SU-DHL-6 (cell line): ENCODE measurements around the gene ARHGEF17.

Source experiments
- H2AFZ ChIP-seq: fragments of 200-600 bp; sonication (generic); 2 replicates; pipeline ENCODE4 v1.6.1; 2014; ENCODE audit warnings: low read depth, mild to moderate bottlenecking, moderate library complexity, mixed read lengths, antibody characterized with exemption, low read length; ENCODE audit not compliant: severe bottlenecking
- H3F3A ChIP-seq: fragments of 200-600 bp; shearing (Covaris generic); 2 replicates; pipeline ENCODE4 v1.6.0; 2016; ENCODE audit warnings: antibody characterized with exemption, mild to moderate bottlenecking; ENCODE audit not compliant: insufficient read depth
- H3K27ac ChIP-seq: fragments of 200-600 bp; sonication (generic); 2 replicates; pipeline ENCODE4 v1.5.1; 2016; ENCODE audit warnings: low read depth, mild to moderate bottlenecking, low read length, moderate library complexity, mixed read lengths
- H3K27me3 ChIP-seq: fragments of 200-600 bp; sonication (generic), shearing (Covaris generic); 2 replicates; pipeline ENCODE4 v1.6.0; 2014; ENCODE audit warnings: mild to moderate bottlenecking, low read length
- H3K36me3 ChIP-seq: fragments of 200-600 bp; sonication (generic); 2 replicates; pipeline ENCODE4 v1.6.1; 2014; ENCODE audit warnings: mild to moderate bottlenecking, low read length, mixed read lengths
- H3K4me2 ChIP-seq: fragments of 300-600, 200-600 bp; shearing (Covaris generic), sonication (generic); 2 replicates; pipeline ENCODE4 v1.6.0; 2014; ENCODE audit warnings: low read length, low read depth, mild to moderate bottlenecking; ENCODE audit not compliant: poor library complexity, severe bottlenecking
- H3K4me3 ChIP-seq: fragments of 200-600 bp; sonication (generic); 2 replicates; pipeline ENCODE4 v1.5.1; 2014; ENCODE audit warnings: antibody characterized with exemption, low read length, mild to moderate bottlenecking, mixed read lengths; ENCODE audit not compliant: insufficient read depth, poor library complexity, severe bottlenecking
- H3K79me2 ChIP-seq: fragments of 200-600 bp; sonication (generic); 2 replicates; pipeline ENCODE4 v1.6.1; 2014; ENCODE audit warnings: mild to moderate bottlenecking, low read length, moderate library complexity; ENCODE audit not compliant: insufficient read depth
- H3K9ac ChIP-seq: fragments of 200-600 bp; sonication (generic); 2 replicates; pipeline ENCODE4 v1.7.0; 2014; ENCODE audit warnings: mild to moderate bottlenecking, low read length
- H3K9me2 ChIP-seq: fragments of 200-600 bp; sonication (generic); replicated peaks from 2 replicates; pipeline ENCODE4 v1.6.1; 2014; ENCODE audit warnings: low read length; ENCODE audit not compliant: insufficient read depth
- H3K9me3 ChIP-seq: fragments of 200-600 bp; sonication (generic); 2 replicates; pipeline ENCODE4 v1.6.1; 2014; ENCODE audit warnings: low read length, mixed read lengths; ENCODE audit not compliant: insufficient read depth
- H4K20me1 ChIP-seq: fragments of 200-600 bp; sonication (generic); 2 replicates; pipeline ENCODE4 v1.6.1; 2014; ENCODE audit warnings: low read depth, mild to moderate bottlenecking, antibody characterized with exemption, low read length, moderate library complexity, mixed read lengths
- EZH2phosphoT487 ChIP-seq: fragments of 200-600 bp; sonication (generic), shearing (Covaris generic); conservative IDR thresholded peaks from 2 replicates; pipeline ENCODE4 v1.6.1; 2018; ENCODE audit warnings: mild to moderate bottlenecking, antibody characterized with exemption, low read length, moderate library complexity, mixed read lengths
- TF ChIP-seq, protein P1 (sequence below): fragments of 200-600 bp; sonication (generic); IDR thresholded peaks from one replicate; pipeline ENCODE4 v1.5.1; 2017; ENCODE audit warnings: antibody characterized with exemption, mild to moderate bottlenecking, low read length, moderate library complexity; ENCODE audit not compliant: insufficient read depth, poor library complexity, severe bottlenecking

ARHGEF17 gene

DNA sequence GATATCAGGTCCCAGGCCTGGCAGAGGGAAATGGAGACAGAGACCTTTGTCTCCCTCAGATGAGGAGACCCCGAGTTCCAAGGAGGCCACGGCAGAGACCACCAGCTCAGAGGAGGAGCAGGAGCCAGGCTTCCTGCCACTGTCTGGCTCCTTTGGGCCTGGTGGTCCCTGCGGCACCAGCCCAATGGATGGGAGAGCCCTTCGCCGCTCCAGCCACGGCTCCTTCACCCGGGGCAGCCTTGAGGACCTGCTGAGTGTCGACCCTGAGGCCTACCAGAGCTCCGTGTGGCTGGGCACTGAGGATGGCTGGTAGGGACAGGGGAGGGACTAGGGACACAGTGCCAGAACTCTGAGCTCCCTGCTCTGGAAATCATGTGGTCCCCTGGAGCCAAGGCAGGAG is 55.1 kb downstream of the ARHGEF17 start:
- no peak overlapping the region for H3K9ac ChIP-seq
- H3F3A ChIP-seq, result no peaks in the 10 kb centered on the region
- no peak overlapping the region for H3K4me3 ChIP-seq
- no peaks in the 10 kb centered on the region for H3K79me2 ChIP-seq
- no peaks in the 10 kb centered on the region for H3K27me3 ChIP-seq
- no peaks in the 10 kb centered on the region for H3K9me3 ChIP-seq
- TF ChIP-seq, protein P1, sequence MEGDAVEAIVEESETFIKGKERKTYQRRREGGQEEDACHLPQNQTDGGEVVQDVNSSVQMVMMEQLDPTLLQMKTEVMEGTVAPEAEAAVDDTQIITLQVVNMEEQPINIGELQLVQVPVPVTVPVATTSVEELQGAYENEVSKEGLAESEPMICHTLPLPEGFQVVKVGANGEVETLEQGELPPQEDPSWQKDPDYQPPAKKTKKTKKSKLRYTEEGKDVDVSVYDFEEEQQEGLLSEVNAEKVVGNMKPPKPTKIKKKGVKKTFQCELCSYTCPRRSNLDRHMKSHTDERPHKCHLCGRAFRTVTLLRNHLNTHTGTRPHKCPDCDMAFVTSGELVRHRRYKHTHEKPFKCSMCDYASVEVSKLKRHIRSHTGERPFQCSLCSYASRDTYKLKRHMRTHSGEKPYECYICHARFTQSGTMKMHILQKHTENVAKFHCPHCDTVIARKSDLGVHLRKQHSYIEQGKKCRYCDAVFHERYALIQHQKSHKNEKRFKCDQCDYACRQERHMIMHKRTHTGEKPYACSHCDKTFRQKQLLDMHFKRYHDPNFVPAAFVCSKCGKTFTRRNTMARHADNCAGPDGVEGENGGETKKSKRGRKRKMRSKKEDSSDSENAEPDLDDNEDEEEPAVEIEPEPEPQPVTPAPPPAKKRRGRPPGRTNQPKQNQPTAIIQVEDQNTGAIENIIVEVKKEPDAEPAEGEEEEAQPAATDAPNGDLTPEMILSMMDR, result no peak
- no peak for TF ChIP-seq EZH2phosphoT487
- no peak overlapping the region for H3K4me2 ChIP-seq
- no peaks in the 10 kb centered on the region for H3K36me3 ChIP-seq
- no peaks in the 10 kb centered on the region for H4K20me1 ChIP-seq
- no peaks in the 10 kb centered on the region for H3K9me2 ChIP-seq
- H3K27ac ChIP-seq, result no peak overlapping the region
- H2AFZ ChIP-seq, result no peak overlapping the region

DNA sequence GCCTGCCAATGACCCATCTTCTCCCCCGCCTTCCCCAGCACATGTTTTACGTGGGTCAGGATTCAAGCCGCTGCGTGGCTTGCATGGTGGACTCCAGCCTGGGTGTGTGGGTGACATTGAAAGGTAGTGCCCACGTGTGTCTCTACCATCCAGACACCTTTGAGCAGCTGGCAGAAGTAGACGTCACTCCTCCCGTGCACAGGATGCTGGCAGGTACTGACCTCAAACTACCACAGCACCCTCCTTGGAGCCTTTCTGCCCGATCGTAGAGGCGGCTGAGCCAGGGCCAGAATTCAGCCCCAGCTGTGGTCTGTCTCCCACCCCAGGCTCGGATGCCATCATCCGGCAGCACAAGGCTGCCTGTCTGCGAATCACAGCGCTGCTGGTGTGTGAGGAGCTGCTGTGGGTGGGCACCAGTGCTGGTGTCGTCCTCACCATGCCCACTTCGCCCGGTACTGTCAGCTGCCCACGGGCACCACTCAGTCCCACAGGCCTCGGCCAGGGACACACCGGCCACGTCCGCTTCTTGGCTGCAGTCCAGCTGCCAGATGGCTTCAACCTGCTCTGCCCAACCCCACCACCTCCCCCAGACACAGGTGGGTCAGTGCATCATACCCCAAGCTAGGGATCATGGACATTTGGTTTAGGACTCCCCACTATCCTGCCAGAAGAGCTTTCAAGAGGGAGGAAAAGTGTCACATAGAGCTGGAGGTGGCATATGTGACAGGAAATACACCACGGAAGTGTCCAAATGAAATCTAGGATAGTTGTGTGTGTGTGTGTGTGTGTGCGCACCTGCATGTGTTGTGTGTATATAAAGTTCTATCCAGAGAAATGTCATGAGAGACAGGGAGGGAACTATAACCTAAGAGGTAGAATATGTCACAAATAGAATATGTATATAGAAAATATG is 57.5 kb downstream of the ARHGEF17 start:
- Histone ChIP-seq H3K9me2 (no peaks in the 10 kb centered on the region), H2AFZ (peak overlapping the region; percentile 16), H3K4me2 (peak overlapping the region; percentile 27), H3K79me2 (no peaks in the 10 kb centered on the region), H3F3A (no peaks in the 10 kb centered on the region), H4K20me1 (no peaks in the 10 kb centered on the region), H3K9ac (no peak overlapping the region; the same call in 1 of the 2 replicates), H3K27ac (peak overlapping the region; percentile 23), H3K4me3 (no peak overlapping the region), H3K36me3 (no peaks in the 10 kb centered on the region), H3K27me3 (no peaks in the 10 kb centered on the region), H3K9me3 (no peaks in the 10 kb centered on the region)
- no peak for TF ChIP-seq EZH2phosphoT487
- TF ChIP-seq, protein P1, result no peak

DNA sequence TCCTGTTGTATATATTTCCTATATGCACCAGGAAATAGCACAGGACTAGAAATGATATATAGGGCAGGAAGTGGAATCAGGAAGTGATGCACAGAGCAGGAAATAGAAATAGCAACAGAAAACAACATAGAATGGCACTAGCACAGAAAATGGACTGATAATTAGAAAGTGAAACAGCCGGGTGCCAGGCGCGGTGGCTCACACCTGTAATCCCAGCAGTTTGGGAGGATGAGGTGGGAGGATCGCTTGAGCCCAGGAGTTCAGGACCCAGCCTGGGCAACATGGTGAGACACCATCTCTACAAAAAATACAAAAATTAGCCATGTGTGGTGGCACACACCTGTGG is 58.2 kb downstream of the ARHGEF17 start:
- Histone ChIP-seq H3K9me3 (no peaks in the 10 kb centered on the region), H3K79me2 (no peaks in the 10 kb centered on the region), H3K27ac (peak overlapping the region; percentile 23), H2AFZ (peak overlapping the region; percentile 16), H3F3A (no peaks in the 10 kb centered on the region), H3K9ac (no peak overlapping the region), H4K20me1 (no peaks in the 10 kb centered on the region), H3K4me2 (peak overlapping the region; percentile 27), H3K27me3 (no peaks in the 10 kb centered on the region), H3K4me3 (no peak overlapping the region), H3K9me2 (no peaks in the 10 kb centered on the region), H3K36me3 (no peaks in the 10 kb centered on the region)
- TF ChIP-seq, protein P1, result no peak
- no peak for TF ChIP-seq EZH2phosphoT487
